Uterus (tissue), 2 donors: ENCODE data around the gene PANX2.

ENCODE experiments used
- CTCF ChIP-seq, 4 experiments: fragments of 200-600 bp in 2 of 4; fragments of 450-650 bp in 2 of 4; sonication (generic) in 2 of 4; IDR thresholded peaks; one replicate each; pipeline ENCODE4 v1.5.1; 2016 to 2019; ENCODE audit warnings: antibody characterized with exemption in 4 of 4, mild to moderate bottlenecking in 2 of 4, moderate library complexity in 1 of 4
- POLR2A ChIP-seq, 2 donors: fragments of 450-650 bp; IDR thresholded peaks; one replicate each; pipeline ENCODE4 v1.6.1; 2016; ENCODE audit warnings: antibody characterized with exemption in 2 of 2, mild to moderate bottlenecking in 1 of 2, moderate library complexity in 1 of 2

DNA sequence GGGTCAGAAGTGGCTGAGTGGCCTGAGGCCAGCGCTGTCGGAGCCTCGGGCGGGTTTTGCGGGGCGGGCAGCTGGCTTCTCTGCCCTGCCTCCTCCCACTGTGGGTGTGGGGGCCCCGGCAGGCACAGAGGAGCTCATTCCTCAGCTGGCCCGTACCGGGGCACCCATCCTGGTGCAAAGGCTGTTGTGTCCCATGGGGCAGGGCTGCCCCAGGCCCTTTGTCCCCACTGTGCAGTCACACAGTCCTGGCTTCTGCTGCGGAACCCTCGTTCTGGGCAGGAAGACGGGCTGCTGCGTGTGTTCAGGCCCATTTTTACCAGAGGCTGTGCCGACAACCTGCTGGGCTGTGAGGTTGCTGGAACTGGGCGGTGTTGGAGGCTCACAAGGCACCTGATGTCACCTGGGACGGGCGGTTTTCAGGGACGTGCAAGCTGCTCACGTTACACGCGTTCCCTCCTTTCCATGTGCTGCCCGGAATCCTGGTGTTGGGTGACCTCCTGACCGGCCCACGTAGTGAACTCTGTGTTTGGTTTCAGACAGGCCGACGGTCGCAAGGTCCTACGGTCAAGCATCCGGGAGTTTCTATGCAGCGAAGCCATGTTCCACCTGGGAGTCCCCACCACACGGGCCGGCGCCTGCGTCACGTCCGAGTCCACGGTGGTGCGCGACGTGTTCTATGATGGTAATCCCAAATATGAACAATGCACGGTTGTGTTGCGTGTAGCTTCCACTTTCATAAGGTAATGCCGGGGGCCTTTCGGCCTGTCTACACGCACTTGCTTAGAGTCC, 35.4 kb downstream of the PANX2 start:
- no peak for TF ChIP-seq CTCF (IDR thresholded peaks at IDR 0.05)
- no peak for TF ChIP-seq POLR2A (IDR thresholded peaks at IDR 0.05)
